ENCODE measurements around the gene PPP1R3G. TPM values are rescaled to one million over a fixed set of nuclear protein-coding genes. Genes with fewer than 3 reads are reported as not detected.

PPP1R3G gene
- total and polyA plus RNA-seq, 9 donors, result 0.67 to 2.9 (median 0.92) TPM

DNA sequence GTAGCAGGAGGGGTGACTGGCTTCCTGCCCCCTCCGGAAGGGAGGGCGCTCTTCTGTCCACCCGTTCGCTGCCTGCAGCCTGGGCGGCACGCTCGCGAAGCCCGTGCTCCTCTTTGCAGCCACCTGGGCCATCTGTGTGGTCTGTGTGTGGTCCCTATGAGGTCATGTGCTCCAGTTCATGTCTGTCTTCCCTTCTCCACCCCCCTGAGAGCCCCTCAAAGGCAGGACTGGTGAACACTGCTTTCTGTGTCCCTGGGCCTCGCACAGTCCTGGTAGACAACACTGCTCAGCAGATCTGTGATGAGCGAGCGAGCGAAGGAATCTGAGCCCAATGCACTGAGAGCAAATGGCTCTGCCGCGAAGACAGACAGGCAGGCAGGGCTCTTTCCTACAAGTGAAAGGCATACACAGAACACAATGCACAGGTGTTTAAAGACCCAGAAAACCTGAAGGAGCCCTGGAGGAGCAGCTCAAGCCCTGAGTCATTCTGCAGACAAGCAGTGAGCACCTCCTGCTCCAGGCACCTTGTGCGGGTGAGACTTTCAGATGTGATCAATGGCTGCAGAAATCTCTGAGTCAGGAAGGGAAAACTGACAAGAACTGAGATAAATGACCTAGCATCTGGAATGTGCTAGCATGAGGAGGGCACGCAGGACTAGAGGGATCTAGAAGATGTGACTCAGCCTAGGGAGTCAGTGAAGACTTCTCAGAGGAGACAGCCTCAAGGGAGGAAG, 27.1 kb downstream of the PPP1R3G start:
- no peak overlapping the region for H3K4me3 ChIP-seq
- H3K27ac ChIP-seq, result no peak overlapping the region
- 77 to 84% (median 78%) methylated on average over 17 of the region's 17 CpGs for WGBS, 3 donors
- H3K27me3 ChIP-seq, result no peaks in the 10 kb centered on the region
- DNase-seq, result no peak
- no peaks in the 10 kb centered on the region for H3K4me1 ChIP-seq (ENCODE audit: insufficient read depth)
- intact Hi-C loops (cut with DNase I), result no loop called here
- no peaks in the 10 kb centered on the region for H3K36me3 ChIP-seq
- H3K9me3 ChIP-seq, result no peaks in the 10 kb centered on the region
- TF ChIP-seq POLR2A (IDR thresholded peaks at IDR 0.05), result no peak
- TF ChIP-seq EP300 (IDR thresholded peaks at IDR 0.05), result no peak
- TF ChIP-seq CTCF (IDR thresholded peaks at IDR 0.05), result no peak

DNA sequence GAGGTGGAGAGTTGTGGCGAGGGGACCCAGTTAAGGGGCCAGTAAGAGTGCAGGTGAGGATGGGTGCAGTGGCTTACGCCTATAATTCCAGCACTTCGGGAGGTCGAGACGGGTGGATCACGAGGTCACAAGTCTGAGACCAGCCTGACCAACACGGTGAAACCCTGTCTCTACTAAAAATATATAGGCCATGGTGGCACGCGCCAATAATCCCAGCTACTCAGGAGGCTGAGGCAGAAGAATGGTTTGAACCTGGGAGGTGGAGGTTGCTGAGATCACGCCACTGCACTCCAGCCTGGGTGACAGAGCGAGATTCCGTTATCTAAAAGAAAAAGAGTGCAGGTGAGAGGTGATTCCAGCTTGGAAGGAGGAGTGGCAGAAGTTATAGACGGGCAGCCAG, 28.0 kb downstream of the PPP1R3G start:
- DNase-seq, result no peak
- TF ChIP-seq EP300 (IDR thresholded peaks at IDR 0.05), result no peak
- no peaks in the 10 kb centered on the region for H3K36me3 ChIP-seq
- H3K4me3 ChIP-seq, result no peak overlapping the region
- H3K4me1 ChIP-seq (ENCODE audit: insufficient read depth), result no peaks in the 10 kb centered on the region
- intact Hi-C loops (cut with DNase I), result no loop called here
- no peaks in the 10 kb centered on the region for H3K9me3 ChIP-seq
- H3K27ac ChIP-seq, result no peak overlapping the region
- 96 to 97% (median 97%) methylated on average over 13 of the region's 13 CpGs for WGBS, 3 donors
- no peaks in the 10 kb centered on the region for H3K27me3 ChIP-seq

DNA sequence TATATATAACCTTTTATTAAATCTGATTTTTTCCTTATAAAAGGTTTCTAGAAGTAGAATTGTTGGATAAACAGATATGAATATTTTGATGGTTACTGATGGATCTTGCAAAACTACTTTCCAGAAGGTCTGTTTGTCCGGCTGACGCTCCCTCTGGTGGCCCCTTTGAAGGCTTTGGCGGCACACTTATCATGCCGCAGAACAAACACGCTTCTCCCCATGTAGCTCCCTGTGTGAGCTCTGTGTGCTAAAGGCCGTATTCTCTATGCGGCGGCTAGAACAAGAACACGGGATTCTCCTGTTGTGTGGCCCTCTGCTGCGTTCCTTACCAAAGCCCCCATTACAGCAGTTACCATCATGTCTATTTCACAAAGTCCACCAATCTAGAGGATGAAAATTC, 30.0 kb downstream of the PPP1R3G start:
- no peak for DNase-seq
- Histone ChIP-seq H3K4me1 (ENCODE audit: insufficient read depth) (no peaks in the 10 kb centered on the region), H3K27me3 (no peaks in the 10 kb centered on the region), H3K27ac (no peak overlapping the region), H3K4me3 (no peak overlapping the region), H3K36me3 (no peaks in the 10 kb centered on the region), H3K9me3 (no peaks in the 10 kb centered on the region)
- WGBS, 3 donors, result 93 to 96% (median 93%) methylated on average over 10 of the region's 10 CpGs
- intact Hi-C loops (cut with DNase I), result no loop called here
- TF ChIP-seq EP300 (IDR thresholded peaks at IDR 0.05) (no peak), CTCF (IDR thresholded peaks at IDR 0.05) (no peak), POLR2A (IDR thresholded peaks at IDR 0.05) (no peak)

DNA sequence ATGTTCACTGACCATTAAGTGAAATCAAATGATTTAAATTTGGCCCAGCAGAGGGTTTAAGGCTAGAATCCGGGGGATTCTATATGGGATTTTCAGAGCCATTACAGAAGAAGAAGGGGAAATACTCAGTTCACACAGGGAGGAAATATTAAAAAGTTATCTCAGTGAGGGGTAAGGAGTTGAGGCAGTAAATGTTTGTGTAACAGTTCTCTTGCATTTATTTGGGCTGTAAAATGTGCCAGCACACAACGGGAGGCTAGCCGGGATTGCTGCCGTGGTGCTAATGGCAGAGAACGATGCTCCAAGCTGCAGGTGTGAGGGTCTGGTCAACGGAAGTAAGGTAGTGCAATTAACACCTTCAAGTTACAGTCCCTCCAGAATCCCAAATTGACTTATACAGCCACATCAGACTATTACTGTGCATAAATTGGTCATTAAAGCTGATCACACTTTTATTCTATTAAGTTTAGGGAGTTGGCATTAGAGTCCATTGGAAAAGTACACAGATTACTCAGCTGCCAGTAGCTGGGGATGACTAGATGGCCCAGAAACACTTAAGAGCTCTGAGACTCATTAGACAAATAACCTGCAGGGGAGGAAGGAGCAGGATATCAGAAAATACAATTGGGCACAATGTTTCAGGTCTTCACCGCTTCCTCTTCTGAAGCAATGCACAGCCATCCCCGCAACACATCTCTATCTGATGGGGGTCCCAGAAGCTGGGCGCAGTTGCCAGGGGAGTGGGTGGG, 31.3 kb downstream of the PPP1R3G start:
- no peak for TF ChIP-seq POLR2A (IDR thresholded peaks at IDR 0.05)
- no peak for TF ChIP-seq EP300 (IDR thresholded peaks at IDR 0.05)
- no peak for TF ChIP-seq CTCF (IDR thresholded peaks at IDR 0.05)
- no peaks in the 10 kb centered on the region for H3K4me1 ChIP-seq (ENCODE audit: insufficient read depth)
- no peak overlapping the region for H3K4me3 ChIP-seq
- intact Hi-C loops (cut with DNase I), result no loop called here
- no peak for DNase-seq
- H3K9me3 ChIP-seq, result no peaks in the 10 kb centered on the region
- WGBS, 3 donors, result 83 to 89% (median 86%) methylated on average over 9 of the region's 9 CpGs
- H3K27ac ChIP-seq, result no peak overlapping the region
- no peaks in the 10 kb centered on the region for H3K36me3 ChIP-seq
- H3K27me3 ChIP-seq, result no peaks in the 10 kb centered on the region

All from ovary (tissue), 9 donors.